Measurements from ENCODE around the gene ANKDD1A. TPM values are rescaled to one million over a fixed set of nuclear protein-coding genes. Genes with fewer than 3 reads are reported as not detected.

Gene ANKDD1A
- polyA plus RNA-seq, 1 donor from 2014 or later: 7.0 TPM

DNA sequence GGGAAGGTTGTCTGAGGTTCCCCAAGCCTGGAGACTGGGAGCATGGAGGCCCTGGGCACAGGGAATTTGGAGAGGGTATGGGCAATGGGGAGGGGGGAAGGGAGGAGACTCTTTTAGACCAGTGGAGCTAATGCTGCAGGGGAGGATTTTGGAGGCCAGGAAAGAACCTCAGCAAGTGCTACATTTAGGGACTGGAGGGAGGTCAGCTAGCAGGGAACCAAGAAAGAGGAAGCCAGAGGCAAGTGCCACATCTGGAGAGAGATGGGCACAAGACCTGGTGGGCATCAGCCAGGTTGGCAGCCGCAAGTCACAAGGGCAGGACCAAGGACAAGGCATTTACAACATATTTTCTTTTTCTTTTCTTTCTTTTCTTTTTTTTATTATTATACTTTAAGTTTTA, 49.3 kb upstream of the ANKDD1A start:
- Histone ChIP-seq H3K79me2 (replicated peaks; ENCODE audit: insufficient read depth, low read length) (no peaks in the 10 kb centered on the region), H3K9me3 (ENCODE audit: low read length) (no peaks in the 10 kb centered on the region), H3F3A (ENCODE audit: insufficient read depth, low read length, poor library complexity, severe bottlenecking) (no peaks in the 10 kb centered on the region), H3K36me3 (ENCODE audit: insufficient read depth, low read length) (no peaks in the 10 kb centered on the region), H3K4me3 (ENCODE audit: low read length) (no peak overlapping the region), H3K9me2 (ENCODE audit: insufficient read depth, low read length) (no peaks in the 10 kb centered on the region), H4K20me1 (ENCODE audit: insufficient read depth) (no peaks in the 10 kb centered on the region), H3K9ac (ENCODE audit: low read length) (no peak overlapping the region), H3K4me2 (ENCODE audit: low read length) (no peak overlapping the region), H3K27ac (ENCODE audit: low read length) (no peak overlapping the region), H3K27me3 (ENCODE audit: insufficient read depth, low read depth, low read length) (no peaks in the 10 kb centered on the region), H2AFZ (ENCODE audit: low read depth, low read length) (no peak overlapping the region)
- TF ChIP-seq, protein P1, sequence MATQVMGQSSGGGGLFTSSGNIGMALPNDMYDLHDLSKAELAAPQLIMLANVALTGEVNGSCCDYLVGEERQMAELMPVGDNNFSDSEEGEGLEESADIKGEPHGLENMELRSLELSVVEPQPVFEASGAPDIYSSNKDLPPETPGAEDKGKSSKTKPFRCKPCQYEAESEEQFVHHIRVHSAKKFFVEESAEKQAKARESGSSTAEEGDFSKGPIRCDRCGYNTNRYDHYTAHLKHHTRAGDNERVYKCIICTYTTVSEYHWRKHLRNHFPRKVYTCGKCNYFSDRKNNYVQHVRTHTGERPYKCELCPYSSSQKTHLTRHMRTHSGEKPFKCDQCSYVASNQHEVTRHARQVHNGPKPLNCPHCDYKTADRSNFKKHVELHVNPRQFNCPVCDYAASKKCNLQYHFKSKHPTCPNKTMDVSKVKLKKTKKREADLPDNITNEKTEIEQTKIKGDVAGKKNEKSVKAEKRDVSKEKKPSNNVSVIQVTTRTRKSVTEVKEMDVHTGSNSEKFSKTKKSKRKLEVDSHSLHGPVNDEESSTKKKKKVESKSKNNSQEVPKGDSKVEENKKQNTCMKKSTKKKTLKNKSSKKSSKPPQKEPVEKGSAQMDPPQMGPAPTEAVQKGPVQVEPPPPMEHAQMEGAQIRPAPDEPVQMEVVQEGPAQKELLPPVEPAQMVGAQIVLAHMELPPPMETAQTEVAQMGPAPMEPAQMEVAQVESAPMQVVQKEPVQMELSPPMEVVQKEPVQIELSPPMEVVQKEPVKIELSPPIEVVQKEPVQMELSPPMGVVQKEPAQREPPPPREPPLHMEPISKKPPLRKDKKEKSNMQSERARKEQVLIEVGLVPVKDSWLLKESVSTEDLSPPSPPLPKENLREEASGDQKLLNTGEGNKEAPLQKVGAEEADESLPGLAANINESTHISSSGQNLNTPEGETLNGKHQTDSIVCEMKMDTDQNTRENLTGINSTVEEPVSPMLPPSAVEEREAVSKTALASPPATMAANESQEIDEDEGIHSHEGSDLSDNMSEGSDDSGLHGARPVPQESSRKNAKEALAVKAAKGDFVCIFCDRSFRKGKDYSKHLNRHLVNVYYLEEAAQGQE (IDR thresholded peaks at IDR 0.05; ENCODE audit: borderline replicate concordance): no peak
- TF ChIP-seq, protein P2, sequence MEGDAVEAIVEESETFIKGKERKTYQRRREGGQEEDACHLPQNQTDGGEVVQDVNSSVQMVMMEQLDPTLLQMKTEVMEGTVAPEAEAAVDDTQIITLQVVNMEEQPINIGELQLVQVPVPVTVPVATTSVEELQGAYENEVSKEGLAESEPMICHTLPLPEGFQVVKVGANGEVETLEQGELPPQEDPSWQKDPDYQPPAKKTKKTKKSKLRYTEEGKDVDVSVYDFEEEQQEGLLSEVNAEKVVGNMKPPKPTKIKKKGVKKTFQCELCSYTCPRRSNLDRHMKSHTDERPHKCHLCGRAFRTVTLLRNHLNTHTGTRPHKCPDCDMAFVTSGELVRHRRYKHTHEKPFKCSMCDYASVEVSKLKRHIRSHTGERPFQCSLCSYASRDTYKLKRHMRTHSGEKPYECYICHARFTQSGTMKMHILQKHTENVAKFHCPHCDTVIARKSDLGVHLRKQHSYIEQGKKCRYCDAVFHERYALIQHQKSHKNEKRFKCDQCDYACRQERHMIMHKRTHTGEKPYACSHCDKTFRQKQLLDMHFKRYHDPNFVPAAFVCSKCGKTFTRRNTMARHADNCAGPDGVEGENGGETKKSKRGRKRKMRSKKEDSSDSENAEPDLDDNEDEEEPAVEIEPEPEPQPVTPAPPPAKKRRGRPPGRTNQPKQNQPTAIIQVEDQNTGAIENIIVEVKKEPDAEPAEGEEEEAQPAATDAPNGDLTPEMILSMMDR (IDR thresholded peaks at IDR 0.05; ENCODE audit: poor library complexity, severe bottlenecking): no peak
- no peak for TF ChIP-seq TAF1 (IDR thresholded peaks at IDR 0.05; ENCODE audit: low read depth)
- no peak for TF ChIP-seq MXI1 (conservative IDR thresholded peaks at IDR 0.05; ENCODE audit: poor library complexity, severe bottlenecking)
- TF ChIP-seq RAD21 (conservative IDR thresholded peaks at IDR 0.05): no peak
- TF ChIP-seq EZH2 (IDR thresholded peaks at IDR 0.05; ENCODE audit: borderline replicate concordance, insufficient read depth, low read length, poor library complexity, severe bottlenecking): no peak
- no peak for TF ChIP-seq SMC3 (conservative IDR thresholded peaks at IDR 0.05; ENCODE audit: poor library complexity)
- TF ChIP-seq EP300 (conservative IDR thresholded peaks at IDR 0.05; ENCODE audit: poor library complexity, severe bottlenecking): no peak
- no peak for TF ChIP-seq POLR2AphosphoS5 (IDR thresholded peaks at IDR 0.05)

DNA sequence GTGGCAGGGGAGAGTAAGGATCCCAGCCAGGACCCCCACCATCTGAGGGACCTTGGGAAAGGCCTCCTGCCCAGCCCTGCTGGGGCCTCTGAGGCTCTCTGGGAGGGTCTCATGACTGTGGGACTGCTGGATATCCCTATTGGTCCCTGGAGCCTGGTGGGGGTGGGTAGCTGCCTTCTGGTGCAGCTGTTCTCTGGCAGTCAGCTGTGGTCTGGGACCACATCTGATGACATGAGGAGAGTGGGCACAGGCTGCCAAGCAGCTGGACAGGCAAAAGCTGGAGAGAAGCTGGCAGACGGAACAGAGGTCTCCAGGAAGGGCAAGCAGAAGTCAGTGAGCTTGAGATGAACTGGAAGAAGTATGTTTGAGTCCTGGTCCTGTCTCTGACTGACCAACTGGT, 47.6 kb upstream of the ANKDD1A start:
- H3K27ac ChIP-seq (ENCODE audit: low read length): no peak overlapping the region
- H3K27me3 ChIP-seq (ENCODE audit: insufficient read depth, low read depth, low read length): no peaks in the 10 kb centered on the region
- no peak overlapping the region for H3K4me2 ChIP-seq (ENCODE audit: low read length)
- H4K20me1 ChIP-seq (ENCODE audit: insufficient read depth): no peaks in the 10 kb centered on the region
- H3K4me3 ChIP-seq (ENCODE audit: low read length): no peak overlapping the region
- H3K9me3 ChIP-seq (ENCODE audit: low read length): no peaks in the 10 kb centered on the region
- H3K36me3 ChIP-seq (ENCODE audit: insufficient read depth, low read length): no peaks in the 10 kb centered on the region
- H3K9ac ChIP-seq (ENCODE audit: low read length): no peak overlapping the region
- TF ChIP-seq SMC3 (conservative IDR thresholded peaks at IDR 0.05; ENCODE audit: poor library complexity): no peak
- H2AFZ ChIP-seq (ENCODE audit: low read depth, low read length): no peak overlapping the region
- no peaks in the 10 kb centered on the region for H3K9me2 ChIP-seq (ENCODE audit: insufficient read depth, low read length)
- no peaks in the 10 kb centered on the region for H3K79me2 ChIP-seq (replicated peaks; ENCODE audit: insufficient read depth, low read length)
- no peaks in the 10 kb centered on the region for H3F3A ChIP-seq (ENCODE audit: insufficient read depth, low read length, poor library complexity, severe bottlenecking)

Measured in neural cell (in vitro differentiated cells).